Lung (tissue), 12 donors: ENCODE results near the gene USP8. TPM values are rescaled to one million over a fixed set of nuclear protein-coding genes. Genes with fewer than 3 reads are reported as not detected.

Experiments used
- ATAC-seq: fragments of 200-7000 bp; cut with Tn5 transposase; one replicate; pipeline ENCODE4 v1.9.1; 2020; ENCODE audit warnings: moderate number of reproducible peaks; ENCODE audit not compliant: insufficient read depth, low FRiP score
- DNase-seq, 3 donors: peaks; one replicate each; pipeline ENCODE4 v3.0.0-alpha.2; 2013 to 2017
- H3K27ac ChIP-seq, 2 donors: one replicate each; pipeline ENCODE4 v1.5.1; 2013; ENCODE audit warnings: mild to moderate bottlenecking in 2 of 2, moderate library complexity in 2 of 2, control low read depth in 1 of 2, inconsistent platforms in 1 of 2, low read depth in 1 of 2, low read length in 1 of 2
- H3K27me3 ChIP-seq, 3 donors: one replicate each; pipeline ENCODE4 v1.5.1; 2013; ENCODE audit warnings: low read length in 2 of 3; ENCODE audit not compliant: control insufficient read depth in 3 of 3, insufficient read depth in 3 of 3
- H3K36me3 ChIP-seq, 4 donors: one replicate each; pipeline ENCODE4 v1.5.1; 2013; ENCODE audit warnings: low read length in 4 of 4, mild to moderate bottlenecking in 1 of 4, moderate library complexity in 1 of 4; ENCODE audit not compliant: control insufficient read depth in 4 of 4, insufficient read depth in 4 of 4
- H3K4me1 ChIP-seq, 5 donors: one replicate each; pipeline ENCODE4 v1.5.1; 2013; ENCODE audit warnings: low read length in 5 of 5, mild to moderate bottlenecking in 2 of 5, moderate library complexity in 1 of 5; ENCODE audit not compliant: control insufficient read depth in 5 of 5, insufficient read depth in 5 of 5
- H3K4me3 ChIP-seq: one replicate; pipeline ENCODE4 v1.5.1; 2013; ENCODE audit warnings: mild to moderate bottlenecking, control low read depth, moderate library complexity
- H3K9ac ChIP-seq, 2 donors: one replicate each; pipeline ENCODE4 v1.5.1; 2013; ENCODE audit warnings: low read length in 2 of 2, control low read depth in 1 of 2; ENCODE audit not compliant: insufficient read depth in 1 of 2
- H3K9me3 ChIP-seq, 4 donors: one replicate each; pipeline ENCODE4 v1.5.1; 2013; ENCODE audit warnings: low read length in 3 of 4, mild to moderate bottlenecking in 1 of 4, moderate library complexity in 1 of 4; ENCODE audit not compliant: control insufficient read depth in 4 of 4, insufficient read depth in 3 of 4
- WGBS, 2 donors: extraction: QIAGEN DNeasy Blood & Tissue Kit; methylation state at CpG; one replicate each; pipeline ENCODE4 v1.1.7; 2013; 5-methylcytosine and 5-hydroxymethylcytosine counted together
- polyA plus RNA-seq, 2 donors: library from polyadenylated mRNA; stranded (reverse); fragments of 200-250 nt; gene quantifications; one replicate each; pipeline ENCODE4 v1.2.1, GENCODE V29; 2013
- total RNA-seq, 2 donors: library from RNA; depleted of rRNA in 1 of 2; stranded (reverse); fragments of >200 nt in 1 of 2; gene quantifications; one replicate each; pipeline ENCODE4 v1.2.1, GENCODE V29; 2014 to 2021
- TF ChIP-seq, protein P1 (sequence below): IDR thresholded peaks from 2 replicates; pipeline ENCODE4 v1.5.1; 2012; ENCODE audit warnings: mild to moderate bottlenecking; ENCODE audit errors: control extremely low read depth, extremely low read depth
- donor health status: control.
- donor health status: control.
- donor health status: Bipolar disorder and iron deficiency.
- donor health status: healthy.
- donor health status: DM: yes; HTN: yes; CAD: no.

The USP8 gene
- total and polyA plus RNA-seq, 4 donors = 14.0 to 92.1 (median 41.3) TPM

DNA sequence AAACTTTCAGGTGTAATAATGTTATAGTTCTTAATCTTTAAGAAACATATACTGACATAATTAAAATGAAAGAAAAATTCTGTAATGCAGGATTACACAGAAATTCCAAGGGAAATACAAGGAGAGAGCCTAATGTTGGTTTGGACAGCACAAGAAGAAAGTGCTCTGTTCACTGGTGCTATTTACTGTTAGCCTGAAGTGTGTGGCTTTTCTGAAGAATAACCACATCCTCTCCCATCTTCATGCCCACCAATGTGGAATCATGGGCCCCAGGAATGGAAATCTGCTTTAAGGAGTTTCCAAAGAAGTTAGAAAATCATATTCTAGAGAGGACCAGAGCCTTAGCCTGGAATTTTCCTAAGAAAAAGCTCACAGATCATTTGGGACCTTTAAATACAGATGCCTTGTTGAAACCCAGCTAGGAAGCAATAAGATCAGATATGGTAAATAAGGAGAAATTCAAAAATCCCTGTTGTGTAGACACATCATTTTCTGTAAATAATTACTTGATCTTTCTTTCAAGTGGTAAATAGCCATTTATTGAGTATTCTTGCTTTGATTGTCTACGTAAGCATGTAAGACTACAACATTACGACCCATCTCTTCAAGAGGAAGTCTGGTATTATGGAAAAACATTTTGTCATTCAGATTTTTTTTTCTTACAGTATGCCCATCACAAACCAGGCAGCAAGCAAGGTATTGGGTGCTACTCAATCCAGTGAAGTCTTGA, 132.6 kb downstream of the USP8 start:
- Histone ChIP-seq H3K9me3 (no peaks in the 10 kb centered on the region), H3K27me3 (no peaks in the 10 kb centered on the region), H3K27ac (no peak overlapping the region), H3K9ac (no peak overlapping the region), H3K4me3 (no peak overlapping the region), H3K4me1 (no peaks in the 10 kb centered on the region), H3K36me3 (peaks cover 4 to 13% (median 9%) of the 10 kb centered on the region in 4 donors)
- ATAC-seq (no peak), DNase-seq (no peak)
- TF ChIP-seq, protein P1, sequence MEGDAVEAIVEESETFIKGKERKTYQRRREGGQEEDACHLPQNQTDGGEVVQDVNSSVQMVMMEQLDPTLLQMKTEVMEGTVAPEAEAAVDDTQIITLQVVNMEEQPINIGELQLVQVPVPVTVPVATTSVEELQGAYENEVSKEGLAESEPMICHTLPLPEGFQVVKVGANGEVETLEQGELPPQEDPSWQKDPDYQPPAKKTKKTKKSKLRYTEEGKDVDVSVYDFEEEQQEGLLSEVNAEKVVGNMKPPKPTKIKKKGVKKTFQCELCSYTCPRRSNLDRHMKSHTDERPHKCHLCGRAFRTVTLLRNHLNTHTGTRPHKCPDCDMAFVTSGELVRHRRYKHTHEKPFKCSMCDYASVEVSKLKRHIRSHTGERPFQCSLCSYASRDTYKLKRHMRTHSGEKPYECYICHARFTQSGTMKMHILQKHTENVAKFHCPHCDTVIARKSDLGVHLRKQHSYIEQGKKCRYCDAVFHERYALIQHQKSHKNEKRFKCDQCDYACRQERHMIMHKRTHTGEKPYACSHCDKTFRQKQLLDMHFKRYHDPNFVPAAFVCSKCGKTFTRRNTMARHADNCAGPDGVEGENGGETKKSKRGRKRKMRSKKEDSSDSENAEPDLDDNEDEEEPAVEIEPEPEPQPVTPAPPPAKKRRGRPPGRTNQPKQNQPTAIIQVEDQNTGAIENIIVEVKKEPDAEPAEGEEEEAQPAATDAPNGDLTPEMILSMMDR = no peak
- 94 to 95% methylated on average over 2 of the region's 2 CpGs for WGBS, 2 donors

- Histone ChIP-seq H3K9ac (no peak overlapping the region), H3K36me3 (peaks cover 7 to 20% (median 10%) of the 10 kb centered on the region in 4 donors), H3K27ac (no peak overlapping the region), H3K9me3 (no peaks in the 10 kb centered on the region), H3K4me1 (no peaks in the 10 kb centered on the region), H3K27me3 (no peaks in the 10 kb centered on the region), H3K4me3 (no peak overlapping the region)
- TF ChIP-seq, protein P1 = no peak
- no peak for ATAC-seq
- 97 to 98% methylated on average over 2 of the region's 2 CpGs for WGBS, 2 donors
- DNase-seq = no peak
Measured at GRCh38 chr15:50558012-50558411, 133.8 kb downstream of the USP8 start.

GRCh38 chr15:50562735-50563640, 138.8 kb downstream of the USP8 start:
- ATAC-seq (no peak), DNase-seq (no peak)
- H3K36me3 ChIP-seq = peaks cover 7 to 21% (median 15%) of the 10 kb centered on the region in 4 donors
- H3K4me1 ChIP-seq = no peaks in the 10 kb centered on the region
- no peak overlapping the region for H3K9ac ChIP-seq
- WGBS, 2 donors = 63 to 73% methylated on average over 4 of the region's 4 CpGs
- no peaks in the 10 kb centered on the region for H3K27me3 ChIP-seq
- no peak overlapping the region for H3K27ac ChIP-seq
- no peaks in the 10 kb centered on the region for H3K9me3 ChIP-seq
- no peak overlapping the region for H3K4me3 ChIP-seq
- TF ChIP-seq, protein P1 = no peak
